Ovary (tissue), 9 donors: ENCODE results near the gene PHLDB3. TPM values are rescaled to one million over a fixed set of nuclear protein-coding genes. Genes with fewer than 3 reads are reported as not detected.

ENCODE experiments used
- DNase-seq, 5 donors: peaks; one replicate each; pipeline ENCODE4 v3.0.0-alpha.2; 2019 to 2020
- H3K27ac ChIP-seq, 2 donors: fragments of 200-600 bp; one replicate each; pipeline versions ENCODE4 v1.5.1 to v1.8.0; 2019 to 2022
- H3K27me3 ChIP-seq: fragments of 200-600 bp; one replicate; pipeline ENCODE4 v1.8.0; 2022
- H3K36me3 ChIP-seq: fragments of 200-600 bp; sonication (generic); one replicate; pipeline ENCODE4 v1.5.1; 2019
- H3K4me1 ChIP-seq: one replicate; pipeline ENCODE4 v1.8.1; 2013; ENCODE audit warnings: mild to moderate bottlenecking, moderate library complexity; ENCODE audit not compliant: insufficient read depth
- H3K4me3 ChIP-seq: fragments of 200-600 bp; sonication (generic); one replicate; pipeline ENCODE4 v1.5.1; 2017
- H3K9me3 ChIP-seq, 2 donors: fragments of 200-600 bp in 1 of 2; sonication (generic) in 1 of 2; one replicate each; pipeline versions ENCODE4 v1.5.1 to v1.8.1; 2013 to 2019; ENCODE audit warnings: mild to moderate bottlenecking in 1 of 2, moderate library complexity in 1 of 2
- EP300 ChIP-seq: sonication (generic); formaldehyde crosslinking; IDR thresholded peaks from one replicate; pipeline ENCODE4 v1.6.1; 2017; ENCODE audit warnings: antibody characterized with exemption
- POLR2A ChIP-seq: fragments of 450-650 bp; IDR thresholded peaks from one replicate; pipeline ENCODE4 v1.6.1; 2017; ENCODE audit warnings: antibody characterized with exemption, mild to moderate bottlenecking, moderate library complexity
- WGBS, 3 donors: extraction: QIAGEN DNeasy Blood & Tissue Kit in 1 of 3; methylation state at CpG; one replicate each; pipeline versions ENCODE4 v1.1.5 to v1.1.7; 2013 to 2017; 5-methylcytosine and 5-hydroxymethylcytosine counted together
- intact Hi-C, 4 donors: fragments of 100-400 bp; cut with DNase I; formaldehyde crosslinking; loops; one replicate each; pipeline versions ENCODE4 v1.11.0 to v1.15.1; 2022 to 2023
- polyA plus RNA-seq, 2 donors: library from polyadenylated mRNA; stranded (reverse); fragments of 200-250 nt in 1 of 2; fragments of 350-450 nt in 1 of 2; fragmentation: Illumina TruSeq in 1 of 2; extraction: RNeasy Lipid Tissue Mini Kit (QIAGEN cat#74804) in 1 of 2; gene quantifications; one replicate each; pipeline ENCODE4 v1.2.3, GENCODE V29; 2013 to 2014
- total RNA-seq, 7 donors: library from RNA; depleted of rRNA in 2 of 7; stranded (reverse); fragments of >200 nt in 2 of 7; fragmentation: NEBNext Ultra II Directional in 3 of 7; extraction: Animal tissue kit (Norgen Biotek cat#: 25700) in 3 of 7; gene quantifications; one replicate each; pipeline versions ENCODE4 v1.1.0 to v1.2.4, GENCODE V29; 2016 to 2023
- TF ChIP-seq, protein P1 (sequence below), 3 donors: fragments of 450-650 bp in 2 of 3; fragments of 200-600 bp in 1 of 3; IDR thresholded peaks; one replicate each; pipeline versions ENCODE4 v1.5.1 to v1.8.0; 2016 to 2022; ENCODE audit warnings: antibody characterized with exemption in 3 of 3, mild to moderate bottlenecking in 1 of 3
- donor health status: DM: no; HTN: no; CAD: no; lungs with moderate emphysema.
- donor health status: DM: no; HTN: no; CAD: no.
- donor health status: Bipolar disorder and iron deficiency.
- donor health status: DM: yes; HTN: yes; CAD: no.
- donor health status: DM: no; HTN: no; CAD: no.
- donor health status: DM: yes; HTN: yes; CAD: no.

PHLDB3 gene
- total and polyA plus RNA-seq, 9 donors: 1.4 to 29.7 (median 20.6) TPM

DNA sequence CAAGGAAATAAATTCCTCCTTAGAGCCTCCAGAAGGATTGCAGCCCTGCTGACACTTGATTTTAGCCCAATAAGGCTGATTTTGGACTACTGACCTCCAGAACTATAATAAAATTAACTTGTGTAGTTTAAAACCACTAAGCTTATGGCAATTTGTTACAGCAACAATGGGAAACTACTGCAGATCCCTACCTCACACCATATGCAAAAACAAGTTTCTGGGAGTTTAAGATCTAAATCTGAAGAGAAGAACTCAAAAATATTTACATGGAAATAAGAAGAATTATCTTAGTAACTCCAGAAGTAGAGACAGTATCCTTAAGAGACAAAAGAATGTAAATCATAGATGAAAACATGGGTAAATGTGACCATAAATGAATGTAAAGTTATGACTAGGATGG is 34.4 kb upstream of the PHLDB3 start:
- no peak overlapping the region for H3K27ac ChIP-seq
- DNase-seq: no peak
- no peaks in the 10 kb centered on the region for H3K36me3 ChIP-seq
- TF ChIP-seq, protein P1, sequence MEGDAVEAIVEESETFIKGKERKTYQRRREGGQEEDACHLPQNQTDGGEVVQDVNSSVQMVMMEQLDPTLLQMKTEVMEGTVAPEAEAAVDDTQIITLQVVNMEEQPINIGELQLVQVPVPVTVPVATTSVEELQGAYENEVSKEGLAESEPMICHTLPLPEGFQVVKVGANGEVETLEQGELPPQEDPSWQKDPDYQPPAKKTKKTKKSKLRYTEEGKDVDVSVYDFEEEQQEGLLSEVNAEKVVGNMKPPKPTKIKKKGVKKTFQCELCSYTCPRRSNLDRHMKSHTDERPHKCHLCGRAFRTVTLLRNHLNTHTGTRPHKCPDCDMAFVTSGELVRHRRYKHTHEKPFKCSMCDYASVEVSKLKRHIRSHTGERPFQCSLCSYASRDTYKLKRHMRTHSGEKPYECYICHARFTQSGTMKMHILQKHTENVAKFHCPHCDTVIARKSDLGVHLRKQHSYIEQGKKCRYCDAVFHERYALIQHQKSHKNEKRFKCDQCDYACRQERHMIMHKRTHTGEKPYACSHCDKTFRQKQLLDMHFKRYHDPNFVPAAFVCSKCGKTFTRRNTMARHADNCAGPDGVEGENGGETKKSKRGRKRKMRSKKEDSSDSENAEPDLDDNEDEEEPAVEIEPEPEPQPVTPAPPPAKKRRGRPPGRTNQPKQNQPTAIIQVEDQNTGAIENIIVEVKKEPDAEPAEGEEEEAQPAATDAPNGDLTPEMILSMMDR (IDR thresholded peaks at IDR 0.05): no peak
- TF ChIP-seq POLR2A: no peak
- H3K4me3 ChIP-seq: no peak overlapping the region
- intact Hi-C loops: no loop called here
- no peaks in the 10 kb centered on the region for H3K9me3 ChIP-seq
- peaks cover 2% of the 10 kb centered on the region for H3K4me1 ChIP-seq
- H3K27me3 ChIP-seq: no peaks in the 10 kb centered on the region

- intact Hi-C loops: loop anchor here in 1 of 4 donors (5.0 kb wide), 1 partner anchor 62 kb away; the partner anchor contains the start of genes IRGQ and ZNF576
- DNase-seq: peak; percentile 68 to 82 (median 79)
- Histone ChIP-seq H3K4me3 (no peak overlapping the region), H3K27ac (peak overlapping the region in 1 of 2 donors; percentile 74), H3K36me3 (no peaks in the 10 kb centered on the region), H3K27me3 (no peaks in the 10 kb centered on the region), H3K9me3 (no peaks in the 10 kb centered on the region), H3K4me1 (peaks cover 5% of the 10 kb centered on the region)
- TF ChIP-seq EP300 (no peak), POLR2A (no peak)
- TF ChIP-seq, protein P1 (IDR thresholded peaks at IDR 0.05): peak; percentile 23 to 55 (median 29)
- WGBS, 3 donors: 52 to 59% (median 57%) methylated on average over 62 of the region's 62 CpGs
Observed at GRCh38 chr19:43534816-43535761, 30.5 kb upstream of the PHLDB3 start.

DNA sequence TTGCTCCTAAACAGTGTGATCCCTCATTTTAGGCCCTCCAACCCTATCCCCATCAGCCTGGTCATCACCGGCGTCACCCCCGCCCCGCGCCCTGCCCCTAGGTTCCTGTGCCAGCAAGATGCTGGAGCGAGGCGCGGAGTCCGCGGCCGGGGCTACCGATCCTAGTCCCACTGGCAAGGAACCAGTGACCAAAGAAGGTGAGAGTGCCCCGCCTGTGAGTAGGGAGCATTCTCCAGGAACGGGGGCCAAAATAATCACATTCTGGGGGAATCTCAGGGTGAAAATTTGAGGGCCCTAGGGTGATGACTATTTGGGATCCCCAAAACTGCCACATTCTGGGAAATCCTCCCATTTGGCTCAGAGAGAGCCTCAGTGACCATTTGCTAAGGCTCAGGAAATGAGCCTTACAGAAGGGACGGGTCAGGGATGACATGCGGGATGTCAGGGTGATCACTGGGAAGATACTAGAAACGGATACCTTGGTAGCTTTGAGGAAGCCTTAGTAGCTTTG is 29.8 kb upstream of the PHLDB3 start:
- TF ChIP-seq, protein P1 (IDR thresholded peaks at IDR 0.05): no peak
- TF ChIP-seq POLR2A (no peak), EP300 (no peak)
- peak overlapping the region; percentile 65 for H3K4me3 ChIP-seq
- no peak for DNase-seq
- intact Hi-C loops: loop anchor here in 1 of 4 donors (5.0 kb wide), 1 partner anchor 63 kb away; the partner anchor contains the start of genes IRGQ and ZNF576
- peak overlapping the region; percentile 2 to 74 for H3K27ac ChIP-seq
- WGBS, 3 donors: 5 to 7% (median 7%) methylated on average over 17 of the region's 17 CpGs
- H3K9me3 ChIP-seq: no peaks in the 10 kb centered on the region
- H3K4me1 ChIP-seq: peaks cover 5% of the 10 kb centered on the region
- H3K36me3 ChIP-seq: no peaks in the 10 kb centered on the region
- H3K27me3 ChIP-seq: no peaks in the 10 kb centered on the region

GRCh38 chr19:43533546-43534304 is 29.2 kb upstream of the PHLDB3 start:
- DNase-seq: peak; percentile 98 to 100 (median 100)
- Histone ChIP-seq H3K27me3 (no peaks in the 10 kb centered on the region), H3K9me3 (no peaks in the 10 kb centered on the region), H3K36me3 (no peaks in the 10 kb centered on the region), H3K27ac (peak overlapping the region; percentile 5 to 74), H3K4me1 (peaks cover 5% of the 10 kb centered on the region), H3K4me3 (peak overlapping the region; percentile 65)
- peak; percentile 58 for TF ChIP-seq EP300
- no peak for TF ChIP-seq POLR2A
- TF ChIP-seq, protein P1 (IDR thresholded peaks at IDR 0.05): no peak
- intact Hi-C loops: loop anchor here in 1 of 4 donors (5.0 kb wide), 1 partner anchor 64 kb away; the partner anchor contains the start of genes IRGQ and ZNF576
- WGBS, 3 donors: 0 to 1% (median 0%) methylated on average over 41 of the region's 41 CpGs
